ENCODE results near the gene HERC5. TPM values are rescaled to one million over a fixed set of nuclear protein-coding genes. Genes with fewer than 3 reads are reported as not detected.
A peak's percentile ranks its signal among the peaks of the same experiment; 100 is the strongest.

The HERC5 gene
- total RNA-seq, 1 donor from 2014 or later = 0.32 TPM

GRCh38 chr4:88458104-88458740 is 1.3 kb downstream of the HERC5 start:
- no peaks in the 10 kb centered on the region for H3K27me3 ChIP-seq
- peaks cover 3 to 12% of the 10 kb centered on the region in 2 donors for H3K4me1 ChIP-seq
- H3K36me3 ChIP-seq = no peaks in the 10 kb centered on the region
- DNase-seq (ENCODE audit: low spot score in 2 of 2) = no peak
- H3K27ac ChIP-seq = peak overlapping the region; percentile 83 to 98
- H3K9me3 ChIP-seq = no peaks in the 10 kb centered on the region
- peak overlapping the region; percentile 68 to 99 for H3K4me3 ChIP-seq
- TF ChIP-seq, protein P1, sequence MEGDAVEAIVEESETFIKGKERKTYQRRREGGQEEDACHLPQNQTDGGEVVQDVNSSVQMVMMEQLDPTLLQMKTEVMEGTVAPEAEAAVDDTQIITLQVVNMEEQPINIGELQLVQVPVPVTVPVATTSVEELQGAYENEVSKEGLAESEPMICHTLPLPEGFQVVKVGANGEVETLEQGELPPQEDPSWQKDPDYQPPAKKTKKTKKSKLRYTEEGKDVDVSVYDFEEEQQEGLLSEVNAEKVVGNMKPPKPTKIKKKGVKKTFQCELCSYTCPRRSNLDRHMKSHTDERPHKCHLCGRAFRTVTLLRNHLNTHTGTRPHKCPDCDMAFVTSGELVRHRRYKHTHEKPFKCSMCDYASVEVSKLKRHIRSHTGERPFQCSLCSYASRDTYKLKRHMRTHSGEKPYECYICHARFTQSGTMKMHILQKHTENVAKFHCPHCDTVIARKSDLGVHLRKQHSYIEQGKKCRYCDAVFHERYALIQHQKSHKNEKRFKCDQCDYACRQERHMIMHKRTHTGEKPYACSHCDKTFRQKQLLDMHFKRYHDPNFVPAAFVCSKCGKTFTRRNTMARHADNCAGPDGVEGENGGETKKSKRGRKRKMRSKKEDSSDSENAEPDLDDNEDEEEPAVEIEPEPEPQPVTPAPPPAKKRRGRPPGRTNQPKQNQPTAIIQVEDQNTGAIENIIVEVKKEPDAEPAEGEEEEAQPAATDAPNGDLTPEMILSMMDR (IDR thresholded peaks at IDR 0.05) = no peak
- intact Hi-C loops (cut with DNase I) = loop anchor here (5.0 to 10.0 kb wide), 4 partner anchors 64 to 1523 kb away; partner anchors contain the start of genes AFF1, HERC3 and PYURF

GRCh38 chr4:88465653-88466192 is 8.8 kb downstream of the HERC5 start:
- intact Hi-C loops (cut with DNase I) = no loop called here
- Histone ChIP-seq H3K27ac (no peak overlapping the region), H3K36me3 (peaks cover 31 to 50% of the 10 kb centered on the region in 2 donors)

GRCh38 chr4:88467392-88467791 is 10.5 kb downstream of the HERC5 start:
- intact Hi-C loops (cut with DNase I) = no loop called here
- Histone ChIP-seq H3K4me3 (no peak overlapping the region), H3K27ac (no peak overlapping the region), H3K4me1 (no peaks in the 10 kb centered on the region), H3K27me3 (no peaks in the 10 kb centered on the region), H3K36me3 (peaks cover 38 to 58% of the 10 kb centered on the region in 2 donors), H3K9me3 (no peaks in the 10 kb centered on the region)
- TF ChIP-seq, protein P1 (IDR thresholded peaks at IDR 0.05) = no peak
- DNase-seq (ENCODE audit: low spot score in 2 of 2) = no peak

More at GRCh38 chr4:88465653-88466192, 8.8 kb downstream of the HERC5 start:
- DNase-seq (ENCODE audit: low spot score in 2 of 2) = no peak
- Histone ChIP-seq H3K9me3 (no peaks in the 10 kb centered on the region), H3K27me3 (no peaks in the 10 kb centered on the region), H3K4me3 (no peak overlapping the region), H3K4me1 (no peaks in the 10 kb centered on the region)
- TF ChIP-seq, protein P1 (IDR thresholded peaks at IDR 0.05) = no peak

DNA sequence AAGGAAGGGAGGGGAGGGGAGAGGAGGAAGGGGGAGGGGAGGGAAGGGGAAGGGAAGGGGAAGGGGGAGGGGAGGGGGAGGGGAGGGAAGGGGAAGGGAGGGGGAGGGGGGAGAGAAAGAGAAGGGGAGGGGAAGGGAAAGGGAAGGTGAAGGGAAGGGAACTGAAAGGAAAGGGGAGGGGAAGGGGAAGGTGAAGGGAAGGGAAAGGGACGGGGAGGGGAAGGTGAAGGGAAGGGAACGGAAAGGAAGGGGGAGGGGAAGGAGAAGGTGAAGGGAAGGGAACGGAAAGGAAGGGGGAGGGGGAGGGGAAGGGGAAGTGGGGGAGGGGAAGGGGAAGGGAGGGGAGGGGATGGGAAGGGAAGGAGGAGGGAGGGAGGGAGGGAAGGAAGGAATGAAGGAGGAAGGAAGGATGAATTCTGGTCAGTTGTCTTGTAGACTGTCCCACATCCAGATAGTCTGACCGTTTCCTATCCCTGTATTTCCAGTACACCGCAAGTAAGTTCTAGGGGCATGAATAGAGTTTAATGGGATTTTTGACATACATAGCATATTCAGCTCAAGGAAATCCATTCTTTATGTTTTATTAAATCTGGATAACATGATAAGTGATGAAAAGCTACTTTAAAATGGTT is 20.4 kb downstream of the HERC5 start:
- no peak for DNase-seq (ENCODE audit: low spot score in 2 of 2)
- TF ChIP-seq, protein P1 (IDR thresholded peaks at IDR 0.05) = no peak
- H3K4me1 ChIP-seq = no peaks in the 10 kb centered on the region
- H3K27me3 ChIP-seq = no peaks in the 10 kb centered on the region
- H3K36me3 ChIP-seq = peaks cover 0 to 17% of the 10 kb centered on the region in 2 donors
- intact Hi-C loops (cut with DNase I) = no loop called here
- no peak overlapping the region for H3K27ac ChIP-seq
- H3K9me3 ChIP-seq = no peaks in the 10 kb centered on the region
- H3K4me3 ChIP-seq = no peak overlapping the region

GRCh38 chr4:88478247-88478646 is 21.3 kb downstream of the HERC5 start:
- no peaks in the 10 kb centered on the region for H3K4me1 ChIP-seq

More at GRCh38 chr4:88478247-88478646, 21.3 kb downstream of the HERC5 start:
- H3K27ac ChIP-seq = no peak overlapping the region
- H3K4me3 ChIP-seq = no peak overlapping the region
- H3K36me3 ChIP-seq = peaks cover 0 to 17% of the 10 kb centered on the region in 2 donors
- no peaks in the 10 kb centered on the region for H3K9me3 ChIP-seq
- intact Hi-C loops (cut with DNase I) = no loop called here
- TF ChIP-seq, protein P1 (IDR thresholded peaks at IDR 0.05) = no peak
- DNase-seq (ENCODE audit: low spot score in 2 of 2) = no peak
- H3K27me3 ChIP-seq = no peaks in the 10 kb centered on the region

Data from ascending aorta (tissue), 2 donors.